T-cell (primary cell): Measurements from ENCODE around the gene NPY5R. TPM values are rescaled to one million over a fixed set of nuclear protein-coding genes. Genes with fewer than 3 reads are reported as not detected.

Experiments
- ATAC-seq, 4 experiments: fragments of 200-7000 bp in 3 of 4; fragments of 150-1000 bp in 1 of 4; cut with Tn5 transposase; replicated peaks in 1 of 4; 1 replicate in 3 of 4; 2 replicates in 1 of 4; pipeline ENCODE4 v1.10.0; 2021; ENCODE audit warnings: moderate library complexity in 3 of 4, mild to moderate bottlenecking in 2 of 4, moderate number of reproducible peaks in 1 of 4
- CTCF ChIA-PET, 2 donors: fragments of 300-600 bp; sonication (Branson Sonifier 250); formaldehyde crosslinking; loops; one replicate each; lab custom pipeline; 2022; ENCODE audit warnings: antibody characterized with exemption in 2 of 2; lab: Charles Lee
- POLR2A ChIA-PET, 2 donors: fragments of 300-600 bp; sonication (Branson Sonifier 250); formaldehyde crosslinking; loops; one replicate each; lab custom pipeline; 2022; ENCODE audit warnings: antibody characterized with exemption in 2 of 2; lab: Charles Lee
- DNase-seq, 35 experiments: peaks; one replicate each; pipeline versions ENCODE4 v3.0.0 to v3.0.0-alpha.2; 2013 to 2023
- H3K27ac ChIP-seq: one replicate; pipeline ENCODE4 v1.5.1; 2013; ENCODE audit warnings: low read length
- H3K27me3 ChIP-seq, 2 experiments: replicated peaks in 1 of 2; 1 replicate in 1 of 2; 2 replicates in 1 of 2; pipeline versions ENCODE4 v1.6.1 to v1.7.0; 2013; ENCODE audit warnings: low read length in 1 of 2, mixed read lengths in 1 of 2; ENCODE audit not compliant: control insufficient read depth in 2 of 2, insufficient read depth in 2 of 2; ENCODE audit errors: extremely low read depth in 1 of 2
- H3K36me3 ChIP-seq, 2 donors: 1 replicate in 1 of 2; 2 replicates in 1 of 2; pipeline versions ENCODE4 v1.6.1 to v1.7.0; 2013; ENCODE audit warnings: low read length in 1 of 2; ENCODE audit not compliant: control insufficient read depth in 2 of 2, insufficient read depth in 1 of 2; ENCODE audit errors: extremely low read depth in 1 of 2
- H3K4me1 ChIP-seq, 2 experiments: 1 replicate in 1 of 2; 2 replicates in 1 of 2; pipeline versions ENCODE4 v1.6.1 to v1.7.0; 2013; ENCODE audit warnings: low read length in 2 of 2, mixed read lengths in 1 of 2; ENCODE audit not compliant: insufficient read depth in 2 of 2, control insufficient read depth in 1 of 2; ENCODE audit errors: extremely low read depth in 1 of 2
- H3K4me3 ChIP-seq, 2 donors: 1 replicate in 1 of 2; 2 replicates in 1 of 2; pipeline versions ENCODE4 v1.5.1 to v1.7.0; 2013; ENCODE audit warnings: mild to moderate bottlenecking in 2 of 2, low read length in 1 of 2, moderate library complexity in 1 of 2; ENCODE audit not compliant: control insufficient read depth in 1 of 2; ENCODE audit errors: extremely low read depth in 1 of 2
- H3K9me3 ChIP-seq: 2 replicates; pipeline ENCODE4 v1.7.0; 2013
- H3K27ac Mint-ChIP-seq, 2 donors: one replicate each; pipeline ENCODE4 v1.8.0; 2020 to 2021; ENCODE audit warnings: mild to moderate bottlenecking in 2 of 2, mixed read lengths in 2 of 2
- H3K27me3 Mint-ChIP-seq, 2 donors: one replicate each; pipeline ENCODE4 v1.8.0; 2021 to 2022; ENCODE audit warnings: mixed read lengths in 2 of 2
- H3K36me3 Mint-ChIP-seq: one replicate; pipeline ENCODE4 v1.8.0; 2021; ENCODE audit warnings: mixed read lengths
- H3K4me1 Mint-ChIP-seq, 3 donors: one replicate each; pipeline ENCODE4 v1.8.0; 2020 to 2022; ENCODE audit warnings: mixed read lengths in 3 of 3, mild to moderate bottlenecking in 1 of 3
- H3K4me3 Mint-ChIP-seq, 3 donors: one replicate each; pipeline ENCODE4 v1.8.0; 2020 to 2022; ENCODE audit warnings: mild to moderate bottlenecking in 3 of 3, mixed read lengths in 3 of 3, moderate library complexity in 3 of 3
- H3K9me3 Mint-ChIP-seq, 3 donors: one replicate each; pipeline ENCODE4 v1.8.0; 2020 to 2022; ENCODE audit warnings: mixed read lengths in 3 of 3
- WGBS: methylation state at CpG from one replicate; pipeline ENCODE4 v1.1.5; 2013; ENCODE audit warnings: missing lambda C conversion rate; ENCODE audit not compliant: insufficient coverage; 5-methylcytosine and 5-hydroxymethylcytosine counted together
- total RNA-seq, 35 experiments: library from RNA in 6 of 35; stranded (reverse) in 6 of 35; fragments of 120-200 nt in 1 of 35; gene quantifications; one replicate each; pipeline versions ENCODE4 v1.2.1 to v1.2.4 and lab custom pipeline; 2013 to 2026

NPY5R gene
- total RNA-seq, result not detected
- total RNA-seq (2013), result not detected
- total RNA-seq (lab: John Stamatoyannopoulos, UW), result 0 to 0.15 (median 0) reads per million in 29 experiments

DNA sequence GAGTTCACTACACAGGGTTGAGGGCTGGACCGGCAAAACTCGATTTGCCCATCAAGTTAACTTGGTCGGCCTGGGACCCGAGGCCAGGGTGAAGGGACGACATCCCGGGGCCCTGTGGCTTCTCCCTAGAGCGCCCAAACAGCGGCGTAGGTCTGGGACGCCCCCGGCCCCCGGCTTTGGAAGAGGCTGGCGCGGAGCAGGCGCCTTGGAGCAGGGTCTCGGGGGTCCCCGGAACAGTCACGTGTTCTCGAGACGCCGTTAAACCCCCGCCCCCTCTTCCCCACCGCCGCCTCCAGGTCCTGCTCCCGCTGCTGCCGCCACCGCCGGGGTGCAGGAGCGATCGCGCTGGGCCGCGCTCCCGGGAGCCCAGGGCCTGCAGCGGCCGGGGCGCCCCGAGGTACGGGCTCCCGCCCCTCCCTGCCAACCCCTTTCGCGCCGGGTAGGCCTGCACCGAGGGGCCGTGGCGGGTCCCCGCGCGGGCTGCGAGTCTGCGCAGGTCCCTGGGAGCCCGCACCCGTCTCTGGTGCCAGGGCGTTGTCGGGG, at the start of gene NPY5R:
NPY5R (plus strand) TSS at position 289 of the 543 bp plus-strand sequence. CDS start 6,382 bp downstream, outside the sequence.
- no peaks in the 10 kb centered on the region for H3K9me3 Mint-ChIP-seq
- peaks cover 0 to 2% of the 10 kb centered on the region in 2 experiments for H3K4me1 ChIP-seq
- peaks cover 4 to 5% (median 4%) of the 10 kb centered on the region in 3 donors for H3K4me1 Mint-ChIP-seq
- POLR2A ChIA-PET, result no interaction called here
- no peaks in the 10 kb centered on the region for H3K36me3 ChIP-seq
- CTCF ChIA-PET, result interaction anchor here in 1 of 2 donors (0.6 kb wide), 1 partner anchor 237 kb away, joined by 5 read pairs; no protein-coding TSS in a partner anchor
- H3K4me3 Mint-ChIP-seq, result no peak within 1 kb of the TSS
- H3K27me3 ChIP-seq, result peaks cover 6 to 13% of the 10 kb centered on the region in 2 experiments
- peaks cover 36 to 40% of the 10 kb centered on the region in 2 donors for H3K27me3 Mint-ChIP-seq
- no peak within 1 kb of the TSS for H3K4me3 ChIP-seq
- H3K9me3 ChIP-seq, result no peaks in the 10 kb centered on the region
- ATAC-seq (no peak), DNase-seq (no peak)
- H3K36me3 Mint-ChIP-seq, result no peaks in the 10 kb centered on the region
- H3K27ac ChIP-seq, result no peak within 1 kb of the TSS
- WGBS, result 5% methylated on average over 54 of the region's 55 CpGs
- H3K27ac Mint-ChIP-seq, result no peak within 1 kb of the TSS

GRCh38 chr4:163295138-163295537, 48.6 kb upstream of the NPY5R start:
- Mint-ChIP-seq H3K9me3 (no peaks in the 10 kb centered on the region), H3K4me1 (no peaks in the 10 kb centered on the region), H3K36me3 (no peaks in the 10 kb centered on the region), H3K27ac (no peak overlapping the region), H3K27me3 (peaks cover 1 to 10% of the 10 kb centered on the region in 2 donors), H3K4me3 (no peak overlapping the region)
- ATAC-seq (no peak), DNase-seq (no peak)
- no peaks in the 10 kb centered on the region for H3K27me3 ChIP-seq
- ChIA-PET CTCF (no interaction called here), POLR2A (no interaction called here)
- no peak overlapping the region for H3K27ac ChIP-seq
- no peaks in the 10 kb centered on the region for H3K9me3 ChIP-seq
- H3K36me3 ChIP-seq, result no peaks in the 10 kb centered on the region
- no peaks in the 10 kb centered on the region for H3K4me1 ChIP-seq
- H3K4me3 ChIP-seq, result no peak overlapping the region
- 76% methylated on average over 3 of the region's 3 CpGs for WGBS

GRCh38 chr4:163300445-163300844, 43.2 kb upstream of the NPY5R start:
- POLR2A ChIA-PET, result no interaction called here
- CTCF ChIA-PET, result no interaction called here
- DNase-seq, result no peak
- no CpG with 5 or more reads among the region's 3 CpGs for WGBS
- Histone ChIP-seq H3K4me3 (no peak overlapping the region), H3K27ac (no peak overlapping the region), H3K36me3 (no peaks in the 10 kb centered on the region), H3K9me3 (no peaks in the 10 kb centered on the region), H3K4me1 (no peaks in the 10 kb centered on the region), H3K27me3 (no peaks in the 10 kb centered on the region)
- H3K9me3 Mint-ChIP-seq, result no peaks in the 10 kb centered on the region
- H3K27me3 Mint-ChIP-seq, result no peaks in the 10 kb centered on the region
- ATAC-seq, result no peak
- H3K4me3 Mint-ChIP-seq, result no peak overlapping the region
- no peaks in the 10 kb centered on the region for H3K36me3 Mint-ChIP-seq
- no peaks in the 10 kb centered on the region for H3K4me1 Mint-ChIP-seq
- H3K27ac Mint-ChIP-seq, result no peak overlapping the region

DNA sequence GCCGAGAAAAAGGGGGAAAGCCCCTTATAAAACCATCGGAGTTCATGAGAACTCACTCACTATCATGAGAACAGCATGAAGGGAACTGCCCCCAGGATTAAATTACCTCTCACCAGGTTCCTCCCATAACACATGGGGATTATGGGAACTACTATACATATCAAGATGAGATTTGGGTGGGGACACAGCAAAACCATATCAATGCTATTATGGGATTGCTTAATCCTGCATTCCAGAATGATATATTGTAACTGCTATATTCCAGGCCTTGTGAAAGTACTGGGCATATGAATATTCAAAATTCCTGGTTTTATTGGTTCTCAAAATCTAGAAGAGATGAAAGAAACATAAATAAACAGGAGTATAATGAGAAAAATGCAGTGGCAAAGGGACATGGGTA, 40.6 kb upstream of the NPY5R start:
- WGBS, result no CpG with 5 or more reads among the region's 2 CpGs
- Mint-ChIP-seq H3K27ac (no peak overlapping the region), H3K4me3 (no peak overlapping the region), H3K4me1 (no peaks in the 10 kb centered on the region), H3K27me3 (no peaks in the 10 kb centered on the region), H3K36me3 (no peaks in the 10 kb centered on the region), H3K9me3 (no peaks in the 10 kb centered on the region)
- ChIA-PET CTCF (no interaction called here), POLR2A (no interaction called here)
- no peak overlapping the region for H3K4me3 ChIP-seq
- no peaks in the 10 kb centered on the region for H3K9me3 ChIP-seq
- ATAC-seq (no peak), DNase-seq (no peak)
- no peaks in the 10 kb centered on the region for H3K36me3 ChIP-seq
- H3K27ac ChIP-seq, result no peak overlapping the region
- no peaks in the 10 kb centered on the region for H3K27me3 ChIP-seq
- no peaks in the 10 kb centered on the region for H3K4me1 ChIP-seq

DNA sequence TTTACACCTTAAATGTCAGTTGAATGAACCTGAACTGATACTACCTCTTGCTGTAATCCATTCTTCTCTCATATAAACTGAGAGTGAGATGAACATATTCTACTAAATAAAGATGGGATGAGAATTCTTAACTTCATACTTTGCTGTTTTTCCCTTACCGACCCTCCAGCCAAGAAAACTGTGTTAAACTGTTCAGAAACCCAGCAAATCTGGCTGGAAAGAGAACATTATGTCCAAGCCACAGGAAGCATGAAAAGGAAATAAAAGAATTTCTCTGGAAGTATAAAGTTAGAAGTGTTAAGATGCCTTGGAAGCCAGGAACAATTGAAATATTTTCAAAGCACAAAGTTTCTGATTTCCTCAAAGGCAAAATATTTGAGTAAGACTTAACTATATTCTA, 34.2 kb upstream of the NPY5R start:
- Histone ChIP-seq H3K9me3 (no peaks in the 10 kb centered on the region), H3K27me3 (no peaks in the 10 kb centered on the region), H3K4me3 (no peak overlapping the region), H3K4me1 (no peaks in the 10 kb centered on the region), H3K36me3 (no peaks in the 10 kb centered on the region), H3K27ac (no peak overlapping the region)
- no CpG with 5 or more reads among the region's 1 CpG for WGBS
- ChIA-PET POLR2A (no interaction called here), CTCF (interaction anchor here in 1 of 2 donors (0.6 kb wide), 1 partner anchor 10 kb away, joined by 3 read pairs; no protein-coding TSS in a partner anchor)
- DNase-seq, result no peak
- no peak for ATAC-seq
- Mint-ChIP-seq H3K4me3 (no peak overlapping the region), H3K27me3 (no peaks in the 10 kb centered on the region), H3K27ac (no peak overlapping the region), H3K36me3 (no peaks in the 10 kb centered on the region), H3K9me3 (peaks cover 0 to 2% (median 0%) of the 10 kb centered on the region in 3 donors), H3K4me1 (no peaks in the 10 kb centered on the region)

DNA sequence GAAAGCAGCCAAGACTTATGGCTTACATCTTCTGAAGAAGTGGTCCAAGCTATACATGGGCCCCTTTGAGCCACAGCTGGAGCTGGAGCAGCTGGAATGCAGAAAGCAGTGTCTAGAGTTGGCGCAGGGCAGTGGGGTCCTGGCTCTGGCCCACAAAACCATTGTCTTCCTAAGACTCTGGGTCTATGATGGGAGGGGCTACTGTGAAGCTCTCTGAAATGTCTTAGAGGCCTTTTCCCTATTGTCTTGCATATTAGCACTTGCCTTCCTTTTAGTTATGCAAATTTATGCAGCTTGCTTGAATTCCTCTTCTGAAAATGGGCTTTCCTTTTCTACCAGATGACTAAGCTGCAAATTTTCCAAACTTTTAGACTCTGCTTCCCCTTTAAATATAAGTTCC, 26.6 kb upstream of the NPY5R start:
- POLR2A ChIA-PET, result no interaction called here
- CTCF ChIA-PET, result interaction anchor here in 1 of 2 donors (0.5 kb wide), 1 partner anchor 12 kb away, joined by 3 read pairs; no protein-coding TSS in a partner anchor
- Mint-ChIP-seq H3K27ac (no peak overlapping the region), H3K4me3 (no peak overlapping the region), H3K4me1 (no peaks in the 10 kb centered on the region), H3K27me3 (peaks cover 0 to 2% of the 10 kb centered on the region in 2 donors), H3K36me3 (no peaks in the 10 kb centered on the region), H3K9me3 (peaks cover 6 to 40% (median 13%) of the 10 kb centered on the region in 3 donors)
- Histone ChIP-seq H3K27me3 (no peaks in the 10 kb centered on the region), H3K4me1 (no peaks in the 10 kb centered on the region), H3K36me3 (no peaks in the 10 kb centered on the region), H3K27ac (no peak overlapping the region), H3K4me3 (no peak overlapping the region), H3K9me3 (no peaks in the 10 kb centered on the region)
- ATAC-seq (no peak), DNase-seq (no peak)
- WGBS, result no CpG with 5 or more reads among the region's 1 CpG
